ENCODE data around the gene IQGAP1.

GRCh38 chr15:90535254-90535653, 147.2 kb downstream of the IQGAP1 start:
- TF ChIP-seq ZNF354C (tag by site-specific recombination; IDR thresholded peaks at IDR 0.05; ENCODE audit: borderline replicate concordance, low read depth) (no peak), ZNF16 (tag by site-specific recombination; IDR thresholded peaks at IDR 0.05; ENCODE audit: low read depth) (no peak), ZNF335 (tag by site-specific recombination; conservative IDR thresholded peaks at IDR 0.05) (no peak), ZNF639 (tag by site-specific recombination; IDR thresholded peaks at IDR 0.05) (no peak), CTCF (tag by site-specific recombination; IDR thresholded peaks at IDR 0.05) (no peak), ZNF704 (tag by site-specific recombination; IDR thresholded peaks at IDR 0.05) (no peak), ZNF274 (IDR thresholded peaks at IDR 0.05; ENCODE audit: low read length) (no peak), ZNF274 (tag by site-specific recombination; IDR thresholded peaks at IDR 0.05; ENCODE audit: borderline replicate concordance) (no peak), ZNF76 (tag by site-specific recombination; IDR thresholded peaks at IDR 0.05; ENCODE audit: borderline replicate concordance, low read depth) (no peak), ZNF776 (tag by site-specific recombination; IDR thresholded peaks at IDR 0.05; ENCODE audit: borderline replicate concordance) (no peak)

Data from HEK293 (cell line).